Brain microvascular endothelial cell (primary cell): ENCODE results near the gene FRAT2.

Experiments
- DNase-seq: peaks from one replicate; pipeline ENCODE4 v3.0.0-alpha.2; 2020
- H3K27ac ChIP-seq: fragments of 250-450 bp; sonication (Bioruptor Pico); 2 replicates; pipeline ENCODE4 v1.5.1; 2020; ENCODE audit warnings: mild to moderate bottlenecking, moderate library complexity
- H3K27me3 ChIP-seq: fragments of 250-450 bp; sonication (Bioruptor Pico); replicated peaks from 2 replicates; pipeline ENCODE4 v1.5.1; 2020; ENCODE audit warnings: mild to moderate bottlenecking
- H3K36me3 ChIP-seq: fragments of 250-450 bp; sonication (Bioruptor Pico); replicated peaks from 2 replicates; pipeline ENCODE4 v1.5.1; 2020; ENCODE audit warnings: mild to moderate bottlenecking
- H3K4me3 ChIP-seq: 2 replicates; pipeline ENCODE4 v1.5.1; 2011; ENCODE audit warnings: low read depth, mild to moderate bottlenecking, control low read depth, low read length, moderate library complexity
- CTCF ChIP-seq: IDR thresholded peaks from 2 replicates; pipeline ENCODE4 v1.5.1; 2011; ENCODE audit warnings: low read depth, mild to moderate bottlenecking, moderate library complexity, low read length, control low read depth, inconsistent platforms; ENCODE audit errors: missing control alignments
- in situ Hi-C: cut with HindIII; loops from 2 replicates; pipeline ENCODE4 v1.10.0; 2017; ENCODE audit warnings: low sequenced_read_pairs, low pct_ligation_motif_present

FRAT2 gene

GRCh38 chr10:97312897-97313296 lies 21.6 kb downstream of the FRAT2 start:
- Histone ChIP-seq H3K4me3 (no peak overlapping the region), H3K36me3 (no peaks in the 10 kb centered on the region), H3K27ac (no peak overlapping the region), H3K27me3 (no peaks in the 10 kb centered on the region)
- in situ Hi-C loops: no loop called here
- no peak for TF ChIP-seq CTCF
- no peak for DNase-seq

GRCh38 chr10:97311111-97311626 lies 23.4 kb downstream of the FRAT2 start:
- no peaks in the 10 kb centered on the region for H3K36me3 ChIP-seq
- H3K27me3 ChIP-seq: no peaks in the 10 kb centered on the region
- H3K4me3 ChIP-seq: no peak overlapping the region
- in situ Hi-C loops: no loop called here
- no peak overlapping the region for H3K27ac ChIP-seq
- no peak for DNase-seq
- TF ChIP-seq CTCF: no peak

GRCh38 chr10:97307866-97308780 lies 26.4 kb downstream of the FRAT2 start:
- in situ Hi-C loops: no loop called here
- Histone ChIP-seq H3K36me3 (no peaks in the 10 kb centered on the region), H3K27me3 (no peaks in the 10 kb centered on the region), H3K27ac (no peak overlapping the region), H3K4me3 (no peak overlapping the region)
- no peak for TF ChIP-seq CTCF
- DNase-seq: no peak

GRCh38 chr10:97307441-97307840 lies 27.1 kb downstream of the FRAT2 start:
- no peaks in the 10 kb centered on the region for H3K27me3 ChIP-seq
- in situ Hi-C loops: no loop called here

GRCh38 chr10:97302088-97302791 lies 32.3 kb downstream of the FRAT2 start:
- no peak for DNase-seq
- no peak overlapping the region for H3K4me3 ChIP-seq
- in situ Hi-C loops: no loop called here

More at GRCh38 chr10:97307441-97307840, 27.1 kb downstream of the FRAT2 start:
- H3K4me3 ChIP-seq: no peak overlapping the region
- no peak overlapping the region for H3K27ac ChIP-seq
- no peaks in the 10 kb centered on the region for H3K36me3 ChIP-seq
- DNase-seq: no peak
- no peak for TF ChIP-seq CTCF

More at GRCh38 chr10:97302088-97302791, 32.3 kb downstream of the FRAT2 start:
- TF ChIP-seq CTCF: no peak
- no peaks in the 10 kb centered on the region for H3K27me3 ChIP-seq
- H3K36me3 ChIP-seq: no peaks in the 10 kb centered on the region
- no peak overlapping the region for H3K27ac ChIP-seq
